GM21717 (cell line): ENCODE measurements around the gene LRRC31.

Experiments used
- ATAC-seq: cut with Tn5 transposase; IDR thresholded peaks from one replicate; pipeline ENCODE4 v1.9.1; 2021; ENCODE audit warnings: mild to moderate bottlenecking, moderate library complexity; ENCODE audit not compliant: unreplicated experiment

The LRRC31 gene

DNA sequence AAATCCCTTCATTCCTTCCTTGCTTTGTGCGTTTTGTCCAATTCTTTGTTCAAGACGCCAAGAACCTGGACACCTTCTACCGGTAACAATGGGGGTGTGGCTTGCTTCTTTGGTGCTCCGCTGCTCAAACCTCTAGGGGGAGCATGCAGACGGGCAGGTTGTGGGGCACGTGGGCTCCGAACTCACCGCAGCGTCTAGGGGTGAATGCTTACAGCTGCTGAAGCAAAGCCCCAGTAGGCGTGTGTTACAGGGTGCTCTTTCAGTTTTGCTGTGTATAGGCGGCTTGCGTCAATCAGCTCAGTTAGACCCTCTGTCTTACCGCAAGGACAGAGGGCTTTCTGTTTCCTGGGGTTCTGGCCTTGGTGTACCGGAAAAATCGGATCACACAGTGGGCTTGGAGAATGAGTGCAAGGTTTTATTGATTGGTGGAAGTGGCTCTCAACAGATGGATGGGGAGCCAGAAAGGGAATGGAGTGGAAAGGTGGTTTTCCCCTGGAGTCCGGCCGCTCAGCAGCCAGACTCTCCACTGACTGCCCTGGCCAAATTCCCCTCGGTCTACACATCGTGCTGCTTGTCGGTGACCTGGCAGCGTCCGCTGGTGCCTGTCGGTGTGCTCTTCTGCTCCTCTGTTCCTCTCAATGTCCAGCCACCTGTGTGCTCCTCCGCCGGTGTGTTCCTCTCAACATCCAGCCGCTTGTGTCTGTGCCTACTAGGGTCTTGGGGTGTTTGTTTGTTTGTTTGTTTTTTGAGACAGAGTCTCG, 55.8 kb downstream of the LRRC31 start:
- ATAC-seq, result peak; percentile 88

DNA sequence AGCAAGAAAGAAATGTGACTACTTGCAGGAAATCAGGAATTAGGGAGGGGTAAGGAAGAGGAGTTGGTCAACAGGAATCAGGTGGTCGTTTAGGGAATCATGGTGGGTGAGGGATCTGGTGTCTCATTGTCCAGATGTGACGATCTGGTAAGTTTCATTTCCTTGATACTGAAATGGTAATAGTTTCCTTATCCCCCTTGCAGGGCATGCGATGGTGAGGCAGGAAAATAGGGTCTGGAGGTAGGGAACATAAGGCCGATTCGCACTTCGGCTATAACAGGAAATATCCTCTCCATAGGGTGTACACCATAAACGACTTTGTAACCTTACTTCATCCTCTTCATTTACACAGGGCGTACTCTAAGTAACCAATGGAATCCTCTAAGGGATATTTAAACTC, 56.5 kb downstream of the LRRC31 start:
- no peak for ATAC-seq

DNA sequence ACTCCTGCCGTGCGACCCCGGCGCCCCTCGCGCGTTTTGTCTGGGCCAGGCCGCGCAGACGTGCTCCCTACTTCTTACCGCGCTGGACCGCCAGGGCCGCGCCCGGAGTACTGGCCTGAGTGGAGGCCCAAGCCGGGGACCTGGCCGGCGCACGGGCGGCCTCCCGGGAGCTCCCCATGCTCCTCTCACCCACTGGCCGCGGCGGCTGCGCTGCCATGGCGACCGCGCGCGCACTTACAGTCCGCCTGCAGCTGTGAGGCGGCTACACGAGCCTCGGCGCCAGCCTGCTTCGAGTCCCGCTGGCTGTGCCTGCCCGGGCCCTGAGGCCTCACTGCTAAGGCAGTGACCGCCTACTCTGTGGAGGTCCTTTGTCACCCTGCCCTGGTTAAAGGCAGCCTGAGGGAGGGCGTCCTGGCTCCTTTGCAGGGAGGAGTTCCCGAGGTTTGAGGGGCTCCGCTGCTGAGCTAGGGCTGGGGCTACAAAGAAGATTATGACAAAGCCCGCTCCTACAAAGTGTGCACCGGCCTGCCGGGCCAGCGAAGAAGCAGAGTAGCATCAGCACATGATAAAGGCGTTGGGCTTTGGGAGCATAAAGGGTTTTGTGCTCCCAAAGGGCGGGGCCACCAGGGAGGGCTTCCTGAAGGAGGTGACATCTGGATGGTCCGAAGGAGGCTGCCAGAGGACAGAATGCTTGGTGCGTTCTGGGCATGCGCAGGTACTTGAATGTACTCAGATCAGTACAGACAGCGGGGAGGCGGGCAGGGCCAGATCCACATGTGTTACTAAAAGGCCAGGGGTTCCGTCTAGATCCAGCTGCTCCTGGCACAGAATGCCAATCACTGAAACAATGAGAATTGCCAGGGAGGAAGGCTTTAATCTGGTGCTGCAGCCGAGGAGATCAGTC, 57.2 kb downstream of the LRRC31 start, which contains the start of the genes LRRC34 and LRRIQ4:
Gene LRRC34 (minus strand): TSS at position 573 of the 904 bp plus-strand sequence. CDS start 356 bp downstream, at position 217.
Gene LRRIQ4 (plus strand): TSS at position 539 of the 904 bp plus-strand sequence. CDS start 9,052 bp downstream, outside the sequence.
- peak; percentile 73 for ATAC-seq

DNA sequence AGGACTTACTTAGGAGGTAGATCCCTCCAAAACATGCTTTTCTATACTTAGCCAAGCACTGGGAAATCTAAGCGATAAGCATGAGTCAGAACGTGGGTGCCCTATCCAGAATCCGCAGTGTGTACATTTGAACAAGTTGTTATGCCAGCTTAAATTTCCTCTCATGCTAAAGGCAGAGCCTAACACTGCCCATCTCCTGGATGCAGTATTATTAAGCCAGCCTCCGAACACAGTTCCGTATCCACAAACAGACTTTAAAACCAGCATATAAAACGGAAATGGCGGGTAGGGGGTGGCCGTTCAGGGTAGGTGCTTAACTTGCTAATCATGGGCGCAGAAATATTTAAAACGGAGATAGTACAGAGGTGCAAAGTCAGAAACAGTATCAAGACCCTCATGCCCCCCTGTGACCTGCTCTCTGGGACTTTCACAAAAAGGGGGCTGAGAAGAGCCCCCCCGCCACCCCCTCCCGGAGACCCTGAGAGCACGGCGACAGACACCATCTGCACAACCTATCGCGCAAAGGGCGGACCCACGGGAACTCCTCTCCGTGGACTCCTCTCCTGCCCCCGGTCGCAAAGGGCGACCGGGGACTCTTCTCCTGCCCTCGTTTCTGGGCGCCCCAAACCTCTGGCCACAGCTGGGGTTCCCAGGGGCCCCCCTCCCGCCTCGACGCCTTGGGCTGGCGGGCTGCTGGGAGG, 58.0 kb downstream of the LRRC31 start:
- no peak for ATAC-seq

DNA sequence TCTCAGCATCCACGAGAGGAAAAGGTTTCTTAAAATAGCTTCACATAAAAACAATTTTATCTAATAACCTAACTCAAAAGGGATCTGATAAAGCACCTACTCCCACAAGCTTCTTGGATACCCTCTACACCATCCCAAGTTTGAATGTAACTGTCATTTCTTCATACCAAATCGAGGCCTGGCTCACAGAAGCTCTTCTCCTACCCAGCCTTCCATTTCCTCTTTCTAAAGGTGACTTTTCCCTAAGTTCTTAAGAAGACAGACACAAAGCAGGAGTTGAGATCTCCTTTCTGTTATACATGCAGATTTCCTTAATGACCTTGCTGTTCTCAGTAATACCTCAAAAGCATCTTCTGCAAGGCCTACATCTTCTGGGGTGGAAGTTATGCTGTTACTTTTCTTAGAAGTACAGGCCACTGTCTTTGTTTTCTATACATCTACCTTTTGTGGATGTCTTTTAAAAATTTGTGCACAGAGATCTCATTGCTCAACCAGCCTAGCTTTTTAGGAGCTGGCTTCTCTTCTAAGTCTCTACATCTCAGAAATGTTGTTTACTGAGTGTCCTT, 60.4 kb downstream of the LRRC31 start:
- ATAC-seq, result no peak

DNA sequence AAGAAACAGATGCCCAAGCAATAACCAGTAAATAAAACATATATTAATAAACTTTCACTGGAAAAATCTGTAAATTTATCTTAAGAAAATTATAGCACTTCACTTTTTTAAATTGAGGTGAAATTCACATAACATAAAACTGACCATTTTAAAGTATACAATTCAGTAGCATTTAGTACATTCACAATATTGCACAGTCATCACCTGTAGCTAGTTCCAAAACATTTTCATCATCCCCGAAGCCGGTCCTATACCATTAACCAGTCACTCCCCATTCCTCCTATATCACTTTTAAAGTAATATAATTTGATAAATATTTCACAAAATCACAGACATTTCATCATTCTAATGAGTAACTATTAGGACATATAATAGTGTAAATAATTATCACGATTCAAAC, 65.1 kb downstream of the LRRC31 start:
- ATAC-seq, result no peak

DNA sequence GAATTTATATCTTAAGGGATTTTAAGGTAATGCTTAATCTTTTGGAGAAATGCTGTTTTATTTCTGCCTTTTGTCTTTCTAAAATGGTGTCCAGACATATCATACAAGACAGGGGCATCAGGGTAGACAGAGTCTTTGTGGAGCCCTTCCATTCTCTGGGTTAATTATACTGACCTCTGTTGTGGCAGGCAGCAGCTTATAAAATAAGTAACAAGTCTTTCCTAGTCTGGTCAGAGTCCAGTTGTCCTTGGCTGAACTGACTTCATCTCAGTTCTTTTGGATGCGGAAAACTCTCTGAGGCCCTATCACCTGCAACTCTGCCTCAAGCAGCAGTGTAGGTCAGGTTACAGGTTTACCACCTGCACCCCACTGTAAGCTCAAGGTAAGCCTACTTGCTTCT, 77.4 kb downstream of the LRRC31 start:
- ATAC-seq, result no peak

DNA sequence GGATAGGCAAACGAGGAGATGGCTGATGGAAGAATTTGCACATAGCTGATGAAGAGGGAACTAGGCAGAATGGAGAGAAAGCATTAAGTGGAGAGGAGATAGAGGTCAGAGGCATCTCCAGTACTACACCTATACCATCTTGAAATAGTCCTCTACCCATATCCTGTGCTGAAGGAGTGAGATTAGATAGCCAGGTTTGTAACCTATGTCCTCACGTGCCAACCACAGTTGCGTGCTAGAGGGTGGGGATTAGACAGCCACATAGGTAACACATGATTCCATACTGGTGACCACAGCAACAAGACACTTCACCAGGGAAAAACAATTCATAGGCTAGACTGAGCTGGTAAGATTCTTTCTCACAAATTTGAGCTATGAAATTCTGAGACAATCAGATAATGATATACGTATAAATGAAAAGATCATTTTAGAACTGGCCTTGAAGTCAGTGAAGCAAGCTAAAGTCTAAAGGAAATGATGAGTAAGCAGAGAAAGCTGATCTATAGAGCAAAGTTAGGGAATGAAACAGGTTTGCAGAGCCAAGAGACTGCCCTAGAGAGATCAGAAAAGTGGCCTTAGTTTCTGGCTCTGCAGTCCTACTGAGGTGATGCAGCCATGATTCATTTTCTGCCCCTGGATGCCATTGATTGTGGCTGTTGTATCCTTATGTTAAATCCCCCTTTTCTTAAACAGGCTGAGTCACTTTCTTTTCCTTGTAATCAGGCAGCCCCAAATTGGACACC, 78.9 kb downstream of the LRRC31 start:
- no peak for ATAC-seq

DNA sequence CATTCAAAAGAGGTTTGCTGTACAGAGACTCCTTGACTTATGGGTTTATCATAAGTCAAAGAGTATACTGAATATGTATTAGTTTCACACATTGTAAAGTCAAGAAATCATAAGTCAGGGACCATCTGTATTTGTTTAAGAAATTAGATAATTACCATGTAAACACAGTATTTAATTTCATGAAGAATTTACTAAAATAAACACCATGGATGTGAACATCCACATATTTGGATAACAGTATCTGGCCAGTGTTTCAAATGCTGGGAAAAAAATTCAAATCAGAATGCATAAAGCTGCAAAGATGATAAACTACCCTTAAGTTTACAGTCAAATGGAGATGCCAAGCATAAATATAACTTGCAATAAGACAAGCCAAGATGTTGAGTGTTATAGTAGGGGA, 79.5 kb downstream of the LRRC31 start:
- ATAC-seq, result no peak
